IPS-20b (cell line): ENCODE data around the gene THSD4.
"Not testable (repeated sequence)": the region's sequence is repeated elsewhere in the genome, so short reads cannot be mapped to it uniquely, and the experiment has no call there.

ENCODE experiments used
- H3K27ac ChIP-seq: one replicate; pipeline ENCODE4 v1.5.1; 2013; ENCODE audit warnings: low read length
- H3K27me3 ChIP-seq: 2 replicates; pipeline ENCODE4 v1.6.1; 2013; ENCODE audit warnings: mild to moderate bottlenecking, low read length, inconsistent platforms; ENCODE audit not compliant: insufficient read depth
- H3K36me3 ChIP-seq: 2 replicates; pipeline ENCODE4 v1.6.1; 2013; ENCODE audit warnings: low read depth, mild to moderate bottlenecking, inconsistent platforms, low read length, moderate library complexity; ENCODE audit not compliant: insufficient read depth
- H3K4me1 ChIP-seq: 2 replicates; pipeline ENCODE4 v1.6.1; 2013; ENCODE audit warnings: mild to moderate bottlenecking, control low read depth, inconsistent platforms, low read length, moderate library complexity; ENCODE audit not compliant: insufficient read depth
- H3K4me3 ChIP-seq: 2 replicates; pipeline ENCODE4 v1.5.1; 2013; ENCODE audit warnings: mild to moderate bottlenecking, low read length, inconsistent platforms
- H3K9ac ChIP-seq: 2 replicates; pipeline ENCODE4 v1.6.1; 2013; ENCODE audit warnings: low read depth, mild to moderate bottlenecking, inconsistent platforms, low read length, moderate library complexity
- H3K9me3 ChIP-seq: 2 replicates; pipeline ENCODE4 v1.6.1; 2013; ENCODE audit warnings: mild to moderate bottlenecking, low read depth, low read length, inconsistent platforms; ENCODE audit not compliant: insufficient read depth

Gene THSD4

DNA sequence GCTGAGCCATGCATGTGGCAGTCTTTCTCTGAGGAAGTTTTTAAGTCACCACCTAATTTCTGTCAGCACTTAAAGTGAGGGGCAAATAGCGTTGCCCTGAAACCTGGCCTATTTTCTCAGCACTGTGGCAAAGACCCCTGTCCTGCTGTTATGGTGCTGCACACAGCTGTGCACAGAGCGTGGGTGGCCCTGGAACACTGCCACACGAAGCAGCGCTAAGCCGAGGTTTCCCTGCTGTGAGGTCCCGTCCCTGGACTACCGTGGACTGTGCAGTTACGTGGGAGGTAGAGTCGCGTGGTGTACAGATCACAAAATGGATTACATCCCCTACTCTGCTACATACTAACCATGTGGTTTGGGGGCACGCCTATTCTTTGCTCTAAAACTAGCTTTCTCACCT is 593.5 kb downstream of the THSD4 start:
- no peak overlapping the region for H3K9ac ChIP-seq
- no peaks in the 10 kb centered on the region for H3K36me3 ChIP-seq
- H3K4me1 ChIP-seq = 0 out of 2 replicates have a peak, but pooled peaks cover 4% of the 10 kb centered on the region
- no peak overlapping the region for H3K4me3 ChIP-seq
- no peaks in the 10 kb centered on the region for H3K27me3 ChIP-seq
- H3K27ac ChIP-seq = no peak overlapping the region
- H3K9me3 ChIP-seq = no peaks in the 10 kb centered on the region

DNA sequence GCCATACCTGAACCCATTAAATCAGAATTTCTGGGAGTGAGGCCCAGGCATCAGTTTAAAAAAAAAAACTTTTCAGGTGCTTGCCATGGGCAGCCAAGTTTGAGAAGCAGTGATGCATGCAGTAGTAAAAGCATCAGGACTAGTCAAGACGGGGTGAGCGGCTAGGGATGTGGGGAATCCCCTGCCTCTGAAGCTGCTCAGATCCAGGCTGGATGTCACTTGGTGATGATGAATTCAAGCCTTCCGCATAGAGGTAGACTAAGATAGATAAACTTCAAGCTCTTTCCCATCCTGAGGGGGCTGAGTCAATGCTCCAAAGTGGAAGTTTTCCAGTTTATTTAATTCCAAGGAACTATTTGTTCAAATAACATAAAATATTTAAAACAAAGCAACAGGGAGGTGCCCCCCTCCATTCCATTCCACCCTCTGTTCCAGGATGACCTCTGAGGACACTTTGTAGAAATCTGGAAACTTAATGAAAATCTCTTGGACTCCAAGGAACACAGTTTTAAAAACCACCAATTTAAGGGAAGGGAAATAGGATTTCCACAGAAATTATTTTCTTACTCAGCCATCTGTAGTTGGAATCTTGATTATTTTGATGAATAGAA is 594.6 kb downstream of the THSD4 start:
- Histone ChIP-seq H3K36me3 (no peaks in the 10 kb centered on the region), H3K27me3 (no peaks in the 10 kb centered on the region), H3K27ac (no peak overlapping the region), H3K9ac (no peak overlapping the region), H3K4me1 (0 out of 2 replicates have a peak, but pooled peaks cover under 1% of the 10 kb centered on the region), H3K9me3 (no peaks in the 10 kb centered on the region), H3K4me3 (no peak overlapping the region)

DNA sequence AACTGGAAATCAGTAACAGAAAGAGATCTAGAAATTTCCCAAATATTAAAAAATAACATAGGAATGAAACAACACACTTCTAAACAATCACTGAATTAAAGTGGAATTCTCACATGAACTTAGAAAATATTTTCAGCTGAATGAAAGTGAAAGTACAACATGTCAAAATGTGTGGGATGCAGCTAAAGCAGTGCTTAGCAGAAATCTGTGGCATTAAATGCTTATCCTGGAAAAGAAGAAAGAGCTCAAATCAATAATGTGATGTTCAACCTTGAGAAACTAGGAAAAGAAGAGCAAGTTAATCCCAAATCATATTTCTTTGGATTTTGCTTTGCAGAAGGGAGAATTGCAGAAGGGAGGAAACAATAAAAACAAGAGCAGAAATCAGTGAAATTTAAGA is 596.9 kb downstream of the THSD4 start:
- H3K4me1 ChIP-seq = no peaks in the 10 kb centered on the region
- no peak overlapping the region for H3K27ac ChIP-seq
- H3K36me3 ChIP-seq = no peaks in the 10 kb centered on the region
- no peak overlapping the region for H3K9ac ChIP-seq
- H3K4me3 ChIP-seq = no peak overlapping the region
- H3K27me3 ChIP-seq = no peaks in the 10 kb centered on the region
- no peaks in the 10 kb centered on the region for H3K9me3 ChIP-seq

DNA sequence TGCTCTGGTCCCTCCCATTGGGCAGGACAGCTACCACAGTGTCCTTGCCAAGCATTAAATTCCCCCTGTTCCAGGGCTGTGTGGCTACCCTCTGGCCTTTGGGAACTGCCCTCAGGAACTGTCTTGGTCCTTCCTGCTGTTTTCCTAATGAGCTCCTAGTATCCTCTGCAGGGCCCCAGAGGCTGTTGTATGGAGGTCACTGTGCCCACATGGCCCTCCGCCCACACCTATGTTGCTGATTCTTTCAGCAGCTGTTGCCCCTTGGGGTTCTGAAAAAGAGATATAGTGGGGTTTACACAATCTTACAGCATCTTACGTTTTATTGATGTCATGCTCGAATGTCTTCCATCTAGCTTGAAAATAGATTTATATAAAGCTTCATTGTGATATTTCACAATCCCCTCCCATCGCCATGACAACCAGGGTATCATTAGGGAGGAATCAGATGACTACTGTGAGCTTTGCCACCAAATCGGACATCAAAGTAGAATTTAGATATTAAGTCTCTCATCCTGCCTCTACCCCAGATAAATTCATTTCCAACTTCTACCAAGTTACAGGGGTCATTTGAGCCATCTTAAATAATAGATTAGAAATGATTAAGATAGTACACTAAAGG is 598.0 kb downstream of the THSD4 start:
- H3K27me3 ChIP-seq = no peaks in the 10 kb centered on the region
- H3K9me3 ChIP-seq = no peaks in the 10 kb centered on the region
- no peak overlapping the region for H3K4me3 ChIP-seq
- H3K36me3 ChIP-seq = no peaks in the 10 kb centered on the region
- no peak overlapping the region for H3K9ac ChIP-seq
- H3K4me1 ChIP-seq = no peaks in the 10 kb centered on the region
- H3K27ac ChIP-seq = no peak overlapping the region

DNA sequence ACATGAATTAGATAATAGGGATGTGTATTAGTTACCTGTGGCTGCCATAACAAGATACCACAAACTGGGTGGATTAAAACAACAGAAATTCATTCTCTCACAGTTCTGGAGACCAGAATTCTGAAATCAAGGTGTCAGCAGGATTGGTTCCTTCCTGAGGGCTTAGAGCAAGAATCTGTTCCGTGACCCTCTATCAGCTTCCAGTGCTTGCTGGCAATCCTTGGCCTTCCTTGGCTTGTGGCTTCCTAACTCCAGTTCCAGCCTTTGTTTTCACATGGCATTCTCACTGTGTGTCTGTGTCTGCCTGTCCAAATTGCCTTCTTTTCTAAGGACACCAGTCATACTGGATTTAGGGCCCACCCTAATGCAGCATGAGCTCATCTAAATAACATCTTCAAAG is 600.6 kb downstream of the THSD4 start:
- no peaks in the 10 kb centered on the region for H3K9me3 ChIP-seq
- H3K36me3 ChIP-seq = no peaks in the 10 kb centered on the region
- no peak overlapping the region for H3K27ac ChIP-seq
- H3K9ac ChIP-seq = no peak overlapping the region
- H3K4me3 ChIP-seq = no peak overlapping the region
- no peaks in the 10 kb centered on the region for H3K27me3 ChIP-seq
- no peaks in the 10 kb centered on the region for H3K4me1 ChIP-seq

DNA sequence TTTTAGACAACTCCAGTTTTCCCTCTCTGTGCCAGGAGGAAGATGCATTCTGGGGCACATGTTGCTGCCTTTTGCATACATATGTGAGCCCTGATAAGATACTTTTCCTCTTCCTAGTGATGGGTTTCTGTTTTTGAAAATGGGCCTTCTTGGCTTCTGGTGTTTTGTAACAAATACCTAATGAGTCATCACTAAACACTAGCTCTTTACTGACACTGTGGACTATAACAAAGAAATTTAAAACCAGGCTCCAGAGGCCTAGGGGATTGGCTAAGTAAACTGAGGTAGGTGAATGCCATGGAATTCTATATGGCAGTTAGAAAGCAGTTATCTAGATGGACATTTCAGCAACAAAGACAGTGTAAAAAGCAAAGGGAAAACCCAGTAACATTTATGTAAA is 601.7 kb downstream of the THSD4 start:
- Histone ChIP-seq H3K4me1 (no peaks in the 10 kb centered on the region), H3K27ac (no peak overlapping the region), H3K4me3 (no peak overlapping the region), H3K36me3 (no peaks in the 10 kb centered on the region), H3K9ac (no peak overlapping the region), H3K9me3 (no peaks in the 10 kb centered on the region), H3K27me3 (no peaks in the 10 kb centered on the region)

DNA sequence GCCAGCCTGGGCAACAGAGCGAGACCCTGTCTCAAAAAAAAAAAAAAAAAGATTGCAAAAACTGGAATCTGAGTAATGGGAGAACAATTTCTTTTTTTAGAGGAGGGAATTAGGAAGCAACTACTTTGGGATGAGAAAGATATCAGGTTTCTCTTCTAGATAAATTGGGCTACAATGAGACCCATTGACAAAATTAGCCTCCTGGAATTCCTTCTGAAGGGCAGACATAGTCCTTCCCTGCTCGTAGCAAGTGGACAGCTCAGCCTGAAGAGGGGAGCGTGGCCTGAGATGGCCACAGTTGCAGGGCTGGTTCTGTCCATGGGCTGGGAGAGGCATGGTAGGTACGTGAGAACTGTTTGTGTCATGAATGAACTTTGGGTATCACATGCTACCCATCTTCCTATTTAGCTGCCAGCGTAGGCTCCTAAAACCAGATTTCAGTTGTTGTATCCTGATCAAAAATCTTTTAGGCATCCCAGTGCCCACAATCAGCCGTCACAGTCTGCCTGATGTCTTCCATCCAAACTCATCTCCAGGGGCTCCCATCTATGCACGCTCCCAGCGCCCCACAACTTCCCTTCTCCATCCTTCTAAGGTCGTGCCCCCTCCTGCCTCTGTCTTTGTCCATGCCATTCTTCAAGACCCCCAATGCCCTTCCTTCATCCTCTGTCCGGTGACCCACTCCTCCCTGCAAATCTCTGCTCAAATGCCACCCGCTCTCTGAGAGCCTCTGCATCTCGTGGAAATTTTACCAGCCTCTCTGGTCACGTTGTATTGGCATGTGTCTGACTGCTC is 603.0 kb downstream of the THSD4 start:
- no peaks in the 10 kb centered on the region for H3K36me3 ChIP-seq
- H3K4me3 ChIP-seq = no peak overlapping the region
- H3K4me1 ChIP-seq = no peaks in the 10 kb centered on the region
- no peak overlapping the region for H3K27ac ChIP-seq
- no peak overlapping the region for H3K9ac ChIP-seq
- H3K27me3 ChIP-seq = no peaks in the 10 kb centered on the region
- H3K9me3 ChIP-seq = no peaks in the 10 kb centered on the region

DNA sequence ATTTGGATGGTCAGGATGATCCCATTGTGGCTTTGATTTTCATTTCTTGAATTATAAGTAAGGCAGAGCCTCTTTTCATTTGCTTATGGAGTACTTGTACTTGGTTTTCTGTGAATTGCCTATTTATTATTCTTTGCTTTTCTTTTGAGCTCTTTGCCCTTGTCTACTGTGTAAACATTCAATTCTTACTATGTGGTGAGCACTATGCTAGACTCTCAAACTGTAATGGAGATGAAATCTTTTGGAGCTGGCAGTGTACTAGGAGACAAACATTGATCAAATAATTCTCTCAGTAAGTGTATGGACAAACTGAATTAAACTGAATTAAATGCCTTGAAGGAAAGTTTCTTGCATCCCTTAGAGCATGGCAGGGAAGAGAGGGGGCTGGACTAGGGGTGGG is 608.1 kb downstream of the THSD4 start:
- Histone ChIP-seq H3K9me3 (no peaks in the 10 kb centered on the region), H3K4me3 (no peak overlapping the region), H3K36me3 (no peaks in the 10 kb centered on the region), H3K4me1 (no peaks in the 10 kb centered on the region), H3K9ac (no peak overlapping the region), H3K27ac (no peak overlapping the region), H3K27me3 (no peaks in the 10 kb centered on the region)

DNA sequence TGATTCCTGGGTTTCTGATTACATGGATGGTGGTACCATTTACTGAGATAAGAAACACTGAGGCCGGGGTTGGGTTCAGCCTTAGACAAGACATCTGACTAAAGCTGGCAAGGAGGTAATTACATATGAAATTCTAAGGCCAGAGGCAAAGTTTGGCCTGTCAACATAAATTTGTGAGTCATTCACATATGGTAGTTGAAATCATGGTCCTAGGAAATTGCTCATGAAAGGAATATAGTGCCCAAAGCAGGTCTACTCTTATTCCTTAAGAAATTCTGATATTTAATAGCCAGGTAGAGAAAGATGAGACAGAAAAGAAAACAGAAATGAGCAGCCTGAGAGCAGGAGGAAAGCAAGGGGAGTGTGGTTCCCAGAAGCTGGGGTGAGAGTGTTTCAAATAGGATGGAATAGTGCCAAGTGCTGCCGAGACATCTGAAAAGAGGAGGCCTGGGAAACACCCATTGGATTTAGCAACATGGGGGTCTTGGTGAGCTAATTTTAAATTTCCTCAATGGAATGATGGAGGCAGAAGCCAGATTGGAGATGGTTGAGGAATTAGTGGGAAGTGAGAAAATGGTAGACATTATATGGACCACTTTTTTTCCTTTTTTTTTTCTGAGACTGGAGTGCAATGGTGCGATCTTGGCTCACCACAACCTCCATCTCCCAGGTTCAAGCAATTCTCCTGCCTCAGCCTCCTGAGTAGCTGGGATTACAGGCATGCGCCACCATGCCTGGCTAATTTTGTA is 610.1 kb downstream of the THSD4 start:
- not testable (repeated sequence) for H3K27ac ChIP-seq, H3K9ac ChIP-seq, H3K4me3 ChIP-seq, H3K4me1 ChIP-seq, H3K9me3 ChIP-seq, H3K27me3 ChIP-seq, H3K36me3 ChIP-seq

DNA sequence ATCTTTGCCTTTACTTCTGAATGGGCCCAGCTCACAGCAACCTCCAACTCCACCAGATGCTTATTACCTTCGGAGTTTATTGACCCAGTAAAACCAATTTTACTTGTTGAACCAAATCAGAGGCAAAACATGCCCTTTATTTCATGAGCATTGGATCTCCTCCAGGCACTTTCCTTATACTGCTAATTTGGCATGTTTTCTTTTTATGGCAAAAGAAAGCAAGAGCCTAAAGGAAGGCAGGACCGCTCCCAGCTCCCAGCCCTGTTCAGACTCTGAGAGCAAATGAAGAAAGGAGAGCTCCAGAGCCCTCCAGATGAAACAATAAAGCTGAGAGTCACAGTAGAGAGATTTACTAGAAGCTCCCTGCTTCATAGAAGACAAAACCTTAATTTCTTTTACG is 613.6 kb downstream of the THSD4 start:
- H3K4me1 ChIP-seq = no peaks in the 10 kb centered on the region
- no peak overlapping the region for H3K4me3 ChIP-seq
- H3K27ac ChIP-seq = no peak overlapping the region
- no peaks in the 10 kb centered on the region for H3K36me3 ChIP-seq
- H3K9me3 ChIP-seq = no peaks in the 10 kb centered on the region
- H3K27me3 ChIP-seq = no peaks in the 10 kb centered on the region
- no peak overlapping the region for H3K9ac ChIP-seq

DNA sequence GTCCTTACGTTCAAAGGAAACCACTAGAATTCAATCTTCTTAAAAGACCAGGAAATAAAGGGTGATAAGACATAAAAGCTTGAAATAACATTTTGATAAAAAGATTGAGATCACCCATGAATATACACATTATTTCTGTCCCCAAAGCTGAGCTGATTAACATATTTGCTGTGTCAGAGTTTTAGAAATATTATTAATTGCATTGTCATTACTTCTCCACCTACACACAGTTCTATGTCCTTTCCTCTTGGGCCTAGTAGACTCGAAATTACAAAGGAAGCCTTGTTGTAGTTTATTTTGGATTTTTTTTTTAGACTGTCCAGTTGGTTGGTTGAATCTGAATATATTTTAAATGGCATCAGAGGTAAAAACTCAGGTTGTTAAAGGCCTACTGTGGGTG is 614.0 kb downstream of the THSD4 start:
- no peak overlapping the region for H3K4me3 ChIP-seq
- H3K4me1 ChIP-seq = no peaks in the 10 kb centered on the region

More for the DNA sequence above, 614.0 kb downstream of the THSD4 start:
- no peak overlapping the region for H3K27ac ChIP-seq
- H3K9me3 ChIP-seq = no peaks in the 10 kb centered on the region
- no peaks in the 10 kb centered on the region for H3K36me3 ChIP-seq
- no peak overlapping the region for H3K9ac ChIP-seq
- H3K27me3 ChIP-seq = no peaks in the 10 kb centered on the region
